Cardiac fibroblast (primary cell): ENCODE results near the gene IGFBP4.
"Not testable (repeated sequence)": the region's sequence is repeated elsewhere in the genome, so short reads cannot be mapped to it uniquely, and the experiment has no call there.

Experiments used
- DNase-seq, 2 donors: peaks; one replicate each; pipeline versions ENCODE4 v3.0.0 to v3.0.0-alpha.2; 2010; ENCODE audit warnings: low read depth in 2 of 2
- H3K4me3 ChIP-seq, 2 donors: replicated peaks in 1 of 2; 1 replicate in 1 of 2; 2 replicates in 1 of 2; pipeline ENCODE4 v1.5.1; 2011; ENCODE audit warnings: low read depth in 2 of 2, low read length in 2 of 2, mild to moderate bottlenecking in 2 of 2, moderate library complexity in 1 of 2
- CTCF ChIP-seq: IDR thresholded peaks from one replicate; pipeline ENCODE4 v1.5.1; 2011; ENCODE audit warnings: low read depth, mild to moderate bottlenecking, low read length, inconsistent platforms

Gene IGFBP4

GRCh38 chr17:40443196-40443987, at the start of gene IGFBP4:
TSS of gene IGFBP4 (plus strand) at chr17:40443450. CDS start at chr17:40443736, 286 bp downstream.
- DNase-seq, result peak; percentile 70 to 87
- H3K4me3 ChIP-seq, result peak within 1 kb of the TSS; percentile 94 to 98
- TF ChIP-seq CTCF, result no peak

GRCh38 chr17:40399185-40399584, 44.1 kb upstream of the IGFBP4 start:
- peak; percentile 79 to 81 for DNase-seq
- TF ChIP-seq CTCF, result peak; percentile 44
- H3K4me3 ChIP-seq, result no peak overlapping the region

GRCh38 chr17:40402668-40403067, 40.6 kb upstream of the IGFBP4 start:
- no peak for TF ChIP-seq CTCF
- no peak for DNase-seq
- no peak overlapping the region for H3K4me3 ChIP-seq

- H3K4me3 ChIP-seq, result no peak overlapping the region
- no peak for TF ChIP-seq CTCF
- DNase-seq, result peak in 1 of 2 donors; percentile 13
These were observed 39.2 kb upstream of the IGFBP4 start for GRCh38 chr17:40404003-40404402.

GRCh38 chr17:40407460-40407859, 35.8 kb upstream of the IGFBP4 start:
- DNase-seq, result no peak
- H3K4me3 ChIP-seq, result no peak overlapping the region
- TF ChIP-seq CTCF, result no peak

GRCh38 chr17:40409540-40409939, 33.7 kb upstream of the IGFBP4 start:
- not testable (repeated sequence) for H3K4me3 ChIP-seq
- DNase-seq, result peak in 1 of 2 donors; percentile 13

- DNase-seq, result no peak
- no peak overlapping the region for H3K4me3 ChIP-seq
- no peak for TF ChIP-seq CTCF
These were observed 33.2 kb upstream of the IGFBP4 start for GRCh38 chr17:40410082-40410481.
